ENCODE results near the gene HSPA9.

Gene HSPA9

GRCh38 chr5:138527170-138527569 lies 48.0 kb downstream of the HSPA9 start:
- no peak for TF ChIP-seq CTCF (IDR thresholded peaks at IDR 0.05; ENCODE audit: borderline replicate concordance, control extremely low read depth, extremely low read depth, insufficient read depth, missing control alignments)
- in situ Hi-C loops (cut with MboI; ENCODE audit: low sequenced_read_pairs, unreplicated experiment), result no loop called here

GRCh38 chr5:138523406-138523805 lies 51.8 kb downstream of the HSPA9 start:
- TF ChIP-seq CTCF (IDR thresholded peaks at IDR 0.05; ENCODE audit: borderline replicate concordance, control extremely low read depth, extremely low read depth, insufficient read depth, missing control alignments), result no peak
- in situ Hi-C loops (cut with MboI; ENCODE audit: low sequenced_read_pairs, unreplicated experiment), result no loop called here
- no peak for DNase-seq (ENCODE audit: low spot score)

More at GRCh38 chr5:138527170-138527569, 48.0 kb downstream of the HSPA9 start:
- no peak for DNase-seq (ENCODE audit: low spot score)

- DNase-seq (ENCODE audit: low spot score), result no peak
- in situ Hi-C loops (cut with MboI; ENCODE audit: low sequenced_read_pairs, unreplicated experiment), result no loop called here
- TF ChIP-seq CTCF (IDR thresholded peaks at IDR 0.05; ENCODE audit: borderline replicate concordance, control extremely low read depth, extremely low read depth, insufficient read depth, missing control alignments), result no peak
Observed at GRCh38 chr5:138520971-138521370, 54.2 kb downstream of the HSPA9 start.

GRCh38 chr5:138517437-138517836 lies 57.8 kb downstream of the HSPA9 start:
- no peak for DNase-seq (ENCODE audit: low spot score)
- no peak for TF ChIP-seq CTCF (IDR thresholded peaks at IDR 0.05; ENCODE audit: borderline replicate concordance, control extremely low read depth, extremely low read depth, insufficient read depth, missing control alignments)
- in situ Hi-C loops (cut with MboI; ENCODE audit: low sequenced_read_pairs, unreplicated experiment), result no loop called here

- no peak for DNase-seq (ENCODE audit: low spot score)
- in situ Hi-C loops (cut with MboI; ENCODE audit: low sequenced_read_pairs, unreplicated experiment), result no loop called here
- TF ChIP-seq CTCF (IDR thresholded peaks at IDR 0.05; ENCODE audit: borderline replicate concordance, control extremely low read depth, extremely low read depth, insufficient read depth, missing control alignments), result no peak
Observed at GRCh38 chr5:138515556-138516245, 59.5 kb downstream of the HSPA9 start.

- no peak for DNase-seq (ENCODE audit: low spot score)
- in situ Hi-C loops (cut with MboI; ENCODE audit: low sequenced_read_pairs, unreplicated experiment), result no loop called here
- TF ChIP-seq CTCF (IDR thresholded peaks at IDR 0.05; ENCODE audit: borderline replicate concordance, control extremely low read depth, extremely low read depth, insufficient read depth, missing control alignments), result no peak
Observed at GRCh38 chr5:138514021-138514420, 61.2 kb downstream of the HSPA9 start.
